GM19455 (cell line): ENCODE data around the gene CCDC87.
"Not testable (repeated sequence)": the region's sequence is repeated elsewhere in the genome, so short reads cannot be mapped to it uniquely, and the experiment has no call there.

Experiments used
- ATAC-seq: cut with Tn5 transposase; IDR thresholded peaks from one replicate; pipeline ENCODE4 v1.9.1; 2021; ENCODE audit not compliant: unreplicated experiment

Gene CCDC87

DNA sequence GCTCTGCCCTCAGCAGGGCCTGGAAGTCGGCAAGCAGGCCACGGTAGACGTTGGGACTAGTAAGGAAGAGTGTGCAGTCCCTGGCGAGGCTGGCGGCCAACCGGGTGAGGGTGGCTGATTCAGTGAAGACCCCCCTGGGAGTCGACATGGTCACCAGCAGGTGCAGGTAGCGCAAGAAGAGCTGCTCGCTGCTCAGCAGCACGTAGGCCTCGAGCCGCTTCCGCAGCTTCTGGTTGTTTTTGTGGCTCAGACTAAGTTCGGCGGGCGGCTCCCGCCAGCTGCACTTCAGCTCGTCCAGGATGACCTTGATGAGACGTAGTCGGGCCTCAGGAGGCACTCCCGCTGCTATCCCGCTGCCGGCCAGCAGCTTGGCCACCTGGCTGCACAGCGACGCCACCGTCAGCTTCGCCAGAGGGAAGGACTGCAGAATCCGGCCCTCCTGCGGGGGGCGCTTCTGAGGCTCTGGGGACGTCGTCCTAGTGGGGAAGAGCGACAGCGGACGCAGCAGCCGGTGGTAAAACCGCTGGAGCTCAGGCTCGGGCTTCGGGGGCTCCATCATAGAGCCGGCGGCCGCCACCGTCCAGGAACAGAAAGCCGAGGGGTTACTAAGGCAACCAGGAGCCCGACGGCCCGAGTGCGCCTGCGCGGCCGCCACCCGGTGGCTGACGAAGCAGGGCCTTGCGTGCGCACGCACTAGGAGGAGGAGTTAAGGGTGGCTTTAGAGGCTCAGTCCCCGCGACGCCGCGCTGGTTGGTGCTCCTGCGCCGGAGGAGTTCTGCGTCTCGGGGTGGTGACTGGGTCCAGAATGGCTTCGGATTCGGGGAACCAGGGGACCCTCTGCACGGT, at the start of gene CCDC87, which contains the start of gene CCS:
TSS of gene CCDC87 (minus strand) at position 607 of the 846 bp plus-strand sequence. CDS start at position 559, 48 bp downstream.
TSS of gene CCS (plus strand) at position 729 of the 846 bp plus-strand sequence. CDS start at position 806, 77 bp downstream.
- peak; percentile 96 for ATAC-seq

- no peak for ATAC-seq
Measured at GRCh38 chr11:66641834-66642233, 49.0 kb upstream of the CCDC87 start.

GRCh38 chr11:66639814-66640340, 47.0 kb upstream of the CCDC87 start:
- ATAC-seq: not testable (repeated sequence)

GRCh38 chr11:66639066-66639813, 46.4 kb upstream of the CCDC87 start:
- ATAC-seq: no peak

GRCh38 chr11:66638177-66639065, 45.6 kb upstream of the CCDC87 start, which contains the start of gene RBM4:
Gene RBM4 (plus strand): TSS chr11:66638703. CDS start chr11:66639712, 1,009 bp downstream.
- ATAC-seq: peak; percentile 98

GRCh38 chr11:66637557-66638176, 44.8 kb upstream of the CCDC87 start:
- no peak for ATAC-seq

DNA sequence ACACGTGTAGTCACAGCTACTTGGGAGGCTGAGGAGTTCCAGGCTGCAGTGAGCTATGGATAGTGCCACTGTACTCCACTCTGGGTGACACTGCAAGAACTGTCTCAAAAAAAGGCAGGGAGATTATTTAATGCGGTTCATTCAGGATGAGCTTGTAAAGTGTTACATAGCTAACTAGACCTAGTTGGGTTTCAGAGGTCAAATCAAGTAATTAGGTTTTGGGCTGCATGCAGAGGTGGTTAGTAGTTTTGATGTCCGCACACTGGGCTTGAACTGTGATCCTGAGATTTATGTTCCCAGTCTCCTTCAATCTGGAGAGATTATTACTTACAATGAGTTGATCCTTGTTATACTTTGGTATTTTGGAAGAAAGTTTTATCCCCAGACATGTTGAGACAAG, 43.5 kb upstream of the CCDC87 start:
- no peak for ATAC-seq

DNA sequence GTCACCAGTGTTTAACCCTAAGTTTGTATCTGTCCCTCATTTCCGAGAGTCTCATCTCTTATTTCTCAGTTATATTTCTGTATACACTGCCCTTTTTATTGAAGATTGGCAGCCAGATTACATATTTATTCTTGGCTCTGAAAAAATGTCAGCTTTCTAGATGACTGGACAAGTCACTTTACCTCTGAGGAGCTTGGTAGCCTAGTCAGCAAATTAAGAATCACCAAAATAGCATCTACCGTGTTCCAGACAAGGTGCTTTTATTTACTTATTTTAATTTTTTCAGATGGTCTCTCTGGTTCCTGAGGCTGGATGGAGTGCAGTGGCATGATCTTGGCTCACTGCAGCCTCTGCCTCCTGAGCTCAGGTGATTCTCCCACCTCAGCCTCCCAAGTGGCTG, 40.1 kb upstream of the CCDC87 start:
- no peak for ATAC-seq

- no peak for ATAC-seq
Measured at GRCh38 chr11:66631883-66632282, 39.0 kb upstream of the CCDC87 start.

GRCh38 chr11:66629356-66629755, 36.5 kb upstream of the CCDC87 start:
- ATAC-seq: no peak

DNA sequence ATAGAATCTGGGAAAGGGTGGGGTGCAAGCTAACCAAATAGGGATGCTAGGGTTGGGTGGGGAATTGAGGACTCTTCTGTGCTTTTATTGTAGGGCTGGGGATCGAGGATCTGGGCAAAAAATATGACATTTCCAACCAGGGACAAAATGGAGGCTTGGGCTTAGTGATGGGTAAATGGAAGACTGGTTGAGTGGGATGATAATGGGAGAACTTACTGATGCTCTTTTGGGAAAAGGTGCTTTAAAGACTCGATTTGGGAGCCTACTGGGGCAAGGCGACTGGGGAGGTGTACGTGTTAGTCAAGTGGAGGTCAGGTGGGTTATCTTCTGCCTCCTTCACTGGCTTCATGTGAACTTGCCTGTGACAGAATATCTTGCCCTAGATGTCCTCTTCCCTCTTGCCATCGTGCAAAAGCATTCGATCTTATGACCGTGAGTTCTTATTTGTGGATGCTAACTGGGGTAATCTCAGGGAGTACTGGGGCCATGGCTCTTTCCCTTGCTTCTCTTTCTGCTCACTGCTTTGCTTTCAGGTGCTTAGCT, 35.3 kb upstream of the CCDC87 start:
- no peak for ATAC-seq

DNA sequence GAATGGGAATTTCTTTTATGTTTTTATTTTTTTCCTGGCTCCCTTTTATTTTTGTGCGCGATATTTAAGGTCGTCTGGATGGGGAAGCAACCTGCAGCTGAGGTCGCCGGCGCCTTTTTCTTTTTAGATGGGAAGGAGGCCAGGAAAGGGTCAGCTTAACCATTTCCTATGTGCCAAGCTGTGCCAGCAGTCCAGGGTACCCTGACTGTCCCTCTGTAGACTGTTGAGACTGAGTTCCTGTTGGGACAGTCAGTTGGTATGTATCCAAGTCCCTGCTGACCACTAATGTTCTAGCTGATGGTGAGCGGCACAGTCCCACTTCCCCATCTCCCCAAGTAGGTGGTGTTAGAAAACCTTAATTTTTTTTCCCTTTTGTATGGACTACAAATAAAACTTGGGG, 34.1 kb upstream of the CCDC87 start:
- no peak for ATAC-seq

- no peak for ATAC-seq
Measured at GRCh38 chr11:66626382-66626781, 33.5 kb upstream of the CCDC87 start.

GRCh38 chr11:66625752-66626149, 32.9 kb upstream of the CCDC87 start:
- ATAC-seq: no peak

GRCh38 chr11:66625041-66625751, 32.3 kb upstream of the CCDC87 start:
- ATAC-seq: no peak

DNA sequence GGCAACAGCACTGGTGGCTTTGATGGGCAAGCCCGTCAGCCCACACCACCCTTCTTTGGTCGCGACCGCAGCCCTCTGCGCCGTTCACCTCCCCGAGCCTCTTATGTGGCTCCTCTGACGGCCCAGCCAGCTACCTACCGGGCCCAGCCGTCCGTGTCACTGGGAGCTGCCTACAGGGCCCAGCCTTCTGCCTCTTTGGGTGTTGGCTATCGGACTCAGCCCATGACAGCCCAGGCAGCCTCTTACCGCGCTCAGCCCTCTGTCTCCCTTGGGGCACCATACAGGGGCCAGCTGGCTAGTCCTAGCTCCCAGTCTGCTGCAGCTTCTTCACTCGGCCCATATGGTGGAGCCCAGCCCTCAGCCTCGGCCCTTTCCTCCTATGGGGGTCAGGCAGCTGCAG, 31.6 kb upstream of the CCDC87 start:
- ATAC-seq: no peak

GRCh38 chr11:66619080-66619554, 26.3 kb upstream of the CCDC87 start:
- no peak for ATAC-seq

- no peak for ATAC-seq
Measured at GRCh38 chr11:66617155-66617834, 24.4 kb upstream of the CCDC87 start.
